Dendritic cell treated with granulocyte-macrophage colony-stimulating factor and Interleukin-4, amounts not matched to agents 40 ng/mL and 50 ng/mL, for 4 days (primary cell): ENCODE measurements around the gene ISG20.

Source experiments
- H3K27ac Mint-ChIP-seq: one replicate; pipeline ENCODE4 v1.8.0; 2022; ENCODE audit warnings: mild to moderate bottlenecking, mixed read lengths
- H3K27me3 Mint-ChIP-seq: one replicate; pipeline ENCODE4 v1.8.0; 2022; ENCODE audit warnings: mild to moderate bottlenecking, mixed read lengths
- H3K36me3 Mint-ChIP-seq: one replicate; pipeline ENCODE4 v1.8.0; 2022; ENCODE audit warnings: low read depth, mixed read lengths
- H3K4me1 Mint-ChIP-seq: one replicate; pipeline ENCODE4 v1.8.0; 2022; ENCODE audit warnings: low read depth, mixed read lengths
- H3K4me3 Mint-ChIP-seq: one replicate; pipeline ENCODE4 v1.8.0; 2022; ENCODE audit warnings: mild to moderate bottlenecking, moderate library complexity, mixed read lengths
- H3K9me3 Mint-ChIP-seq: one replicate; pipeline ENCODE4 v1.8.0; 2022; ENCODE audit warnings: mixed read lengths
- intact Hi-C: fragments of 100-400 bp; cut with micrococcal nuclease; formaldehyde crosslinking; loops from one replicate; pipeline ENCODE4 v1.15.0; 2022

The ISG20 gene

GRCh38 chr15:88705769-88706165, 67.0 kb downstream of the ISG20 start:
- H3K9me3 Mint-ChIP-seq = no peaks in the 10 kb centered on the region
- peaks cover 46% of the 10 kb centered on the region for H3K27me3 Mint-ChIP-seq
- no peaks in the 10 kb centered on the region for H3K36me3 Mint-ChIP-seq
- intact Hi-C loops = no loop called here
- no peak overlapping the region for H3K27ac Mint-ChIP-seq
- peaks cover 12% of the 10 kb centered on the region for H3K4me1 Mint-ChIP-seq
- peak overlapping the region; percentile 21 for H3K4me3 Mint-ChIP-seq
